HG03469 (cell line): ENCODE measurements around the gene KHK.
A peak's percentile ranks its signal among the peaks of the same experiment; 100 is the strongest.

Experiments used
- ATAC-seq: cut with Tn5 transposase; IDR thresholded peaks from one replicate; pipeline ENCODE4 v1.9.1; 2021; ENCODE audit warnings: mild to moderate bottlenecking, moderate library complexity, moderate number of reproducible peaks; ENCODE audit not compliant: unreplicated experiment

Gene KHK

DNA sequence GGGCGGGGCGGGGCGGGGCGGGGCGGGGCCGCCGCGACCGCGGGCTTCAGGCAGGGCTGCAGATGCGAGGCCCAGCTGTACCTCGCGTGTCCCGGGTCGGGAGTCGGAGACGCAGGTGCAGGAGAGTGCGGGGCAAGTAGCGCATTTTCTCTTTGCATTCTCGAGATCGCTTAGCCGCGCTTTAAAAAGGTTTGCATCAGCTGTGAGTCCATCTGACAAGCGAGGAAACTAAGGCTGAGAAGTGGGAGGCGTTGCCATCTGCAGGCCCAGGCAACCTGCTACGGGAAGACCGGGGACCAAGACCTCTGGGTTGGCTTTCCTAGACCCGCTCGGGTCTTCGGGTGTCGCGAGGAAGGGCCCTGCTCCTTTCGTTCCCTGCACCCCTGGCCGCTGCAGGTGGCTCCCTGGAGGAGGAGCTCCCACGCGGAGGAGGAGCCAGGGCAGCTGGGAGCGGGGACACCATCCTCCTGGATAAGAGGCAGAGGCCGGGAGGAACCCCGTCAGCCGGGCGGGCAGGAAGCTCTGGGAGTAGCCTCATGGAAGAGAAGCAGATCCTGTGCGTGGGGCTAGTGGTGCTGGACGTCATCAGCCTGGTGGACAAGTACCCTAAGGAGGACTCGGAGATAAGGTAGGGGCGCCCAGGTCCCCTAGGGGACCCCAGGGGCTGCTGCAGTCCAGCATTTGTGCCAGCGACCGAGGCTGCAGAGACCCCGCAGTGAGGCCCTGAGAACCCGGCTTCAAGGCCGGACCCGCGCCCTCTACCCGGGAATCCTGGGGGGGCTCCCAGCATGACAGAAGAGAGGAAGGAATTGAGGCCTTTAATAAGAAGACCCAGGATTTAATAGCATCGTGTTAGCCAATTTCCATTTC lies at the start of gene KHK:
Gene KHK, plus strand, starts transcription at position 49 of the 870 bp plus-strand sequence. Its CDS starts 488 bp downstream, at position 537.
- ATAC-seq: peak; percentile 0

DNA sequence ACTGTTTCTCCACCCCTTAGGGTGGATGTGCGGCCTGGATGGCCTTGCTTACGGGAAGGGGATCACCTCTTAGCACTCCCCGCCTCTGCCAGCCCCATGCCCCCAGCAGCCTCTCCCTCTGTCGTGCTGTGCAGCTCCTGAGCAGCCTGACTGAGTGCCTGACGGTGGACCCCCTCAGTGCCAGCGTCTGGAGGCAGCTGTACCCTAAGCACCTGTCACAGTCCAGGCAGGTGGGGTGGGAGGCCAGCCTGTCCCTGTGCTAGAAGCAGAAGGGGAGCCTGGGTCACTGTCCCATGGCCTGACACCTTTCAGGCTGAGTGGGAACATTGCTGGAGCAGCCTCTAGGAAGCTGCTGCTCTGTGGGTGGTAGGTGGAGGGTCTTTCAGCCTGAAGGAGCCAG lies 48.6 kb upstream of the KHK start:
- ATAC-seq: no peak

- ATAC-seq: no peak
Observed at GRCh38 chr2:27038631-27039339, 47.8 kb upstream of the KHK start.

DNA sequence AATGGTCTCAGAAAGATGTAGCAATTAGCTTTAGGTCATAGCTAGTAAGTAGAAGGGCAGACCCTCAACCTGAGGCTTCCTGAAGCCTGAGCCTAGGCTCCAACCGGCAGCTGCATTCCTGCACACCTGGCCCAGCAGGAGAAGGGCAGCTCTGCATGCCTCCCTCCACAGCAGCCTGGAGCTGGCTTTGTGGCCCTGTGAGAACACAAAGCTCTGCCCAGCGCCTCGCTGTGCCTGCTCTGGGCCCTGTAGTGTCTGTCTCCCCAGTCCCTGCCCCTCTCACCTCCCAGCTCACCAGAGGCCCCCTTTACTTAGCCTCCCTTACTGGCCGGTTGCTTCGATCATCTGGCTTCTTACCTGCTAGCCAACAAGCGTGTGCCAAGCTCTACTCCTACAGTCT lies 47.1 kb upstream of the KHK start:
- ATAC-seq: no peak

DNA sequence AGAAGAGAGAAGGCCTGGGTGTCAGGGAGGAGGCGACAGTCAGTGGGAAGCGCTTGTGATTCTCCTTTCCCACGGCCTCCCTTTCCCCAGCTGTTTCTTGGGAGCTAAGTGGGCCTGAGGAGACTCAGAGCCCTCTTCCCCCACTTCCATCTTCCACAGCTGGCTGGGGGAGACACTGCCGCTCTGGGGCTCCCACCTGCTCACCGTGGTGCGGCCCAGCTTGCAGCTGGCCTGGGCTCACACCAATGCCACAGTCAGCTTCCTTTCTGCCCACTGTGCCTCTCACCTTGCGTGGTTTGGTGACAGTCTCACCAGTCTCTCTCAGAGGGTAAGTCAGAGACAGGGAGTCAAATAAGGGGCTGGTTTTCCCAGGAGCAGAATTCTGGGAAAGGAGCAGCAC lies 46.7 kb upstream of the KHK start:
- no peak for ATAC-seq

GRCh38 chr2:27040282-27040681 lies 46.3 kb upstream of the KHK start:
- no peak for ATAC-seq

GRCh38 chr2:27041752-27042151 lies 44.8 kb upstream of the KHK start:
- ATAC-seq: peak; percentile 6

DNA sequence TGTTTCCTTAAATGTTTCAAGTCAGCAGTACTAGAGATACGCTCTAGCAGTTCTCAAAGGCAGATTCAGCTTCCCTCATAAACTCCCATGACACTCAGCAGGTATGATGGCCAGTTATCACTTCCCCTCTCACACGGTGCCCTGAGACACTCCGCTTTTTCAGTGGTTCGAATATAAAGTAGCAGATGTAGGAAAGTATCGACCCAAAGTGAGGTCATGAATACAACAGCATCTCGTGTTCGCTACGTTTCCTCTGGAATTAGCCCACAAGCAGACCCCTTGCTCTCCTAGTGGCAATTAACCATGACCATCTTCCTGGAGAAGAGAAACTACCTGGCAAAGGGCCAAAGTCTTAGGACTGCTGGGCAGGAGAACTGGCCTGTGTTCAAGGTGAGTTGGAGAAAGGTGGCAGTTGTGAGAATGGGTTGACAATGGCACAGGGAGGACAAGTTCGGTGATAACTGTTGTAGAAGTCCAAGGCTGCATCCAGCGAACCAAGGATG lies 44.4 kb upstream of the KHK start:
- peak; percentile 67 for ATAC-seq

- ATAC-seq: no peak
Observed at GRCh38 chr2:27042985-27043634, 43.5 kb upstream of the KHK start.

DNA sequence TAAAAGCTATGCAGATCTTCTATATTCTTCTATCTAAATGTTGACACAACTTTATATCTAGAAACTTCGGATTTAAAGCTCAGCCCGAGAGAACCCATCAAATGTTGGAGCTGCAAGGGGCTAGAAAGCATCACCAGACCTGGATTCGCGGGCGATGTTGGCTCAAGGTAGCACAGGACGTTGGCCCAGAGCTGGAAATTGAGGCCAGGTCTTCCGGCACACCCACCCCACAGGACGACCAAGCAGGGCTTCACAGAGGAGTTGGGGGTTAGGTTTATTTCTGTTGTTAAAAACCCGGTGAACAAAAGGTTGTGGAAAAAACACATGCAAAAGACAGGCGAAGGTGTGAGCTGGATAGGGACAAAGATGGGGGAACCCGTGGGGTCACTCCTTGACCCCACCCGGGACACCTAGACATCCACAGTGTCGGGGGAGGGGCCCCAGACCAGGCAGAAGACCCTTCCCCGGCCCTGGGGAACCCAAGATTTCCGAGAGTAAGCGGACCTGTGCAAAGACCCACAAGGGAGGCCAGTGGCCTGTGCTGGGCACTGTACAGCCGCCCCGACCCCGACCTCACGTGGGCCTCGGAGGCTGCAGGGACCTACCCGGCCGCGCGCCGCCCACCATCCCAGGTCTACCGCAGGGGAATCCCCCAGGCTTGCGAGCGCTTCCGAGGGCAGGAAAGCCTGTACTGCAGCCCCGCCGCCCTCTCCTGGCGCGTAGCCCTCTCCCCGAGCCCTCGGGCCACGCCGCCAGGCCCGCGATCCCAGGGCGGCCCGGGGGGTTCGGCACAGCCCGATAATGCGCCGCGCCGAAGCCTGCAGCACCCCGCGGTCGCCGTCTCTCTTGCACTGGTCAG lies 36.9 kb upstream of the KHK start:
- peak; percentile 8 for ATAC-seq

DNA sequence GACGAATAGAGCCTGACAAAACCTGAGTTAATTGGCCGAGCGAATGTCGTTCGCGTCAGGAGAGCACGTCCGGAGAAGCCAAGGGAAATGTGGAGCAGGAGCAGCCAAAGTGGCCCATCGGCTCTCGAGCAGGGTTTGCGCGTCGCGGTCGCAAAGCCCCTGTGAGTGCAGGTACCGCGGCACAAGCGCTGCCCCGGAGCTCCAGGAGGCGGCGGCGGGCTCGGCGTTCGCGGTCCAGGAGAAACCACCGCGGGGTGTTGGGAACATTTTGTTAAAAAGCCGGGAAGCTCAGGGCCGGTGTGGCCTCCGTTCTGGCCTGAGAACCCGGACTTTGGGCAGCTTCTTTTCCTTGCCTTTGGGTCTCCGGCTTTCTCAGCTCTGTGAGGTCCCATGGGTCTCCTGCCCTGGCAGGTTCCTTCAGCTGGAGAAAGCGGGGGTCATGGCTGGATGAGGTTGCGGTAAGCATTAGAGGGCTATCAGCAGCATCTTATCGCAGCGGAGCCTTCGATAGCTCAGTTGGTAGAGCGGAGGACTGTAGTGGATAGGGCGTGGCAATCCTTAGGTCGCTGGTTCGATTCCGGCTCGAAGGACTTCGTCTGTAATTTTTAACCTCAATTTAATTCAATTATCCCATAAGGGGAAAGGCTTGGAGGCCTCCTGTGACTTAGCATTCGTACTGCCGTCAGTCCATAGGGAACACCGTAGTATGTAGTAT lies 36.1 kb upstream of the KHK start:
- peak; percentile 38 for ATAC-seq

- ATAC-seq: peak; percentile 50
Observed at GRCh38 chr2:27050996-27051901, 35.3 kb upstream of the KHK start, which contains the start of gene AGBL5. Gene AGBL5 (plus strand): TSS chr2:27051668. CDS start chr2:27052959, 1,291 bp downstream.

GRCh38 chr2:27051902-27052645 lies 34.5 kb upstream of the KHK start:
- ATAC-seq: no peak

DNA sequence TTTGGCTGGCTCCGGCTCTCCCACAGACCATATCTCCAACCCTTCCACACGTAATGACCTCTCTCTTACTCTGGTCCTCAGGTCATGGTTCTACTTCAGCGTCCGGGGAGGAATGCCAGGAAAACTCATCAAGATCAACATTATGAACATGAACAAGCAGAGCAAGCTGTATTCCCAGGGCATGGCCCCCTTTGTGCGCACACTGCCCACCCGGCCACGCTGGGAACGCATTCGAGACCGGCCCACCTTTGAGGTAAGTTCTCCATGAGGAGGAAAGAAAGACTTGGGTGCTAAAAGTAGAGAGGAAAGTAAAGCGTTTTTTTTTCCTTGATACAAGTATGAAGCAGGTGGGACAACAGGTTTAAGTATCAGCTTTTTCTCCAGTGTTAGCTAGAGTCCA lies 33.3 kb upstream of the KHK start:
- ATAC-seq: no peak

GRCh38 chr2:27053776-27054175 lies 32.8 kb upstream of the KHK start:
- no peak for ATAC-seq

- no peak for ATAC-seq
Observed at GRCh38 chr2:27054721-27055120, 31.9 kb upstream of the KHK start.

DNA sequence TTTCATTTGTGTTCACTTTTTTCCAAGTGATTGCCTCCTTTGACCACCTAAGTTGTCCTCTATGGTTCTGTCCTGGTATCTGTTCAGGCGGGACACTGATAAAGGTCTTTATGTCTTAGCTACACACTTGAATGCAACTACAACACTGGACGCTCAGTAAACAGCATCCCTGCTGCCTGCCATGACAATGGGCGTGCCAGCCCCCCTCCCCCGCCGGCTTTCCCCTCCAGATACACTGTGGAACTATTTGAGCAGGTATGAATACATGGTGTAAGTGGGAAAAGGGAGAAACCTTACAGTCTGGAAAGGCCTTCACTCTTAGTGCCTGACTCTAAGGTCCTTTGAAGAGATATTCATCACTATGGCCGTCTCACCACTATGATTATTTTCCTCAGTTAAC lies 29.4 kb upstream of the KHK start:
- no peak for ATAC-seq

DNA sequence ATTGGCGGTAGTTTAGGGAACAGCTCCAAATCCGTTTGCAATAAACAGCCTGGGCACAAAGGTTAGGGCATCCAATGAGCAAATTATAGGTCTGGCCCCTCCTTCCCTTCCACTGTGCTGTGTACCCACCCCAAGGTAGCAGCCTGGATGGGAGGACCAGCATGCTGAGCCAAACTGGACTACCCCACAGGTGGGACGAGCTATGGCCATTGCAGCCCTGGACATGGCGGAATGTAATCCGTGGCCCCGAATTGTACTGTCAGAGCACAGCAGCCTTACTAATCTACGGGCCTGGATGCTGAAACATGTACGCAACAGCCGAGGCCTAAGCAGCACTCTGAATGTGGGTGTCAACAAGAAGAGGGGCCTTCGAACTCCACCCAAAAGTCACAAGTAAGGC lies 28.4 kb upstream of the KHK start:
- no peak for ATAC-seq
